ENCODE data around the gene RNF214.

The RNF214 gene

GRCh38 chr11:117217141-117218084 lies 15.1 kb upstream of the RNF214 start:
- DNase-seq: no peak

DNA sequence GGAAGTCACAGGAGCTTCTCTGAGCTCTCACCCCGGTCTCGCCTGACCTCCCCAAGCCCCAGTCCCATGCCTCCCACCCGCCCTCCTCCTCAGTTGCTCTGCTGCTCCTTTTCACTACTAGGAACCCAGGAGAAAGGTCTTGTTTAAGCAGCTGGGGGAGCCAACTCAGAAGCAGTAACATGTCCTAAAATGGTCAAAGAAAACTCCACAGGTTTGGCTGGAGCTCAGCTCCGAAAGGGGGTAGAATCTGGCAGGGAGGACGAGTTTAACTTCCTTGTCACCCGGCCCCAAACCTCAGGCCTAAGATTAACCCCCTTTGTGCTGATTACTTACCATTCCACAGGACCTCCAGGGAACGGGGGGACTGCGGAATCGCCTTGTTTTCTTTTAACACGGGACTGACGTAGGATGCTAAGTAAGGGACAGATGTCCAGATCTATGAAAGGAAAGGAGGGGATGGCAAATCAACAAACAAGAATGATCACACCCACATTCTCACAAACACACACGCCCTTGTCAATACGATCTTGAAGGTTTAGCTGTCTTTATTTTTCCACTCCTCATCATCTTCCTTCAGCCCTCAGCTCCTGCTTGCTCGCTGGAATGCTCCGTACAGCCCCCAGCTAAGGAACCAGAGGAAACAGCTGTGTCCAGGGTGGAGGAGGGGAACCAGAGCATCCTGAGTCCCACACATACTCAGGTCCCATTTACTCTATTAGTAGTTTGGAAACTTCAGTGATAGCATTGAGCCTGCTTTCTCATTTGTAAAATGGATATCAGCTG lies 14.1 kb upstream of the RNF214 start:
- no peak for DNase-seq

DNA sequence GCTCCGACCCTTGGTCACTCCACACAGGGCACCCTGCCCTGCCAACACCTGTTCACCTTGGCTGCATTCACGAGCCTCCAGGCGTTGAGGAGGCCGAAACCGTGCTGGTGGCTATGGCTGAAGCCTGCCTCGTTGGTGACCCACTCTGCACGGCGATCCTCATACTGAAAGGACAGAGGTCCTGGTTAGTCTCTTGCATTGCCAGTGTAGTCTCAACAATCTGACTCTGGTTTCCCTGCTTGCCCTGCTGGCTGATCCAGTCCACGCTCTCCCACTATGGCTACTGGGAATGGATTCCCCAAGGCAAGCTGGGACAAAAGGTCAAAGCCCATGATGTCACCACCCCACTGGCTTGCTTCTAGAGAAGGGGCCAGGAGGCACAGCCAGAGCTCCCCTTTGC lies 13.5 kb upstream of the RNF214 start:
- no peak for DNase-seq

GRCh38 chr11:117219455-117219854 lies 13.0 kb upstream of the RNF214 start:
- no peak for DNase-seq

DNA sequence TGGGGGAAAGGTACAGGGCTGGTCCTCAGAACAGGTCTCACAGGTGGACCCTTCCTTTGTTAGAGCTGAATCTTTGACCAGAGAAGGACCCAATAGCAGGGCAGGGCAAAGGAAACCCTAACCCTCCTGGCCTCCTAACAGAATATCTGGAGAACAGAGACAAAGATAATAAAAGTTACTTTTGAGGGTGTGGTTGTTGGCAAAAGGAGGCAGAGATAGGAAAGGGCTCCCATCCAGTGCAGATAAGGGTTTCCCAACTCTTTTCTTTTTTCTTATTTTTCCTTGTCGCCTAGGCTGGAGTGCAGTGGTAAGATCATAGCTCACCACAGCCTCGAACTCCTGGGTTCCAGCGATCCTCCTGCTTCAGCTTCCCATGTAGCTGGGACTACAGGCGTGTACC lies 12.5 kb upstream of the RNF214 start:
- no peak for DNase-seq

DNA sequence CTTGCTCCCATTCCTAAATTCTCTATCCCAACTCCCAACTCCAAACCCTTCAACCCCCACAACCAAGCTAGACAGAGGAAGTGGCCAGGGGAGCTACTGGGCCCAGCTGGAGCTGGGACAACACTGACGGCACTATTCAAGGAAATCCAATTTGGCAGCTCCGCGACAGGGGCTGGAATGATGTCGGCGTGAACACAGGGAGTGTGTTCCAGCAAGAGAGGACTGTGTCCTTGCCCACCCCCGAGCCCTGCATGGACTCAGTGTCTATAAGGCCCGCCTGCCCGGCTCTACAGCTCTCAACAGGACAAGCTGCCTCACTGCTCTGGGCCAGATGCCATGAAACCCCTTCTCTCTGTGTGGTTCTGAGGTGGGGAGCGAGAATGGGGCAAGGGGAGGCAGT lies 11.9 kb upstream of the RNF214 start:
- no peak for DNase-seq

DNA sequence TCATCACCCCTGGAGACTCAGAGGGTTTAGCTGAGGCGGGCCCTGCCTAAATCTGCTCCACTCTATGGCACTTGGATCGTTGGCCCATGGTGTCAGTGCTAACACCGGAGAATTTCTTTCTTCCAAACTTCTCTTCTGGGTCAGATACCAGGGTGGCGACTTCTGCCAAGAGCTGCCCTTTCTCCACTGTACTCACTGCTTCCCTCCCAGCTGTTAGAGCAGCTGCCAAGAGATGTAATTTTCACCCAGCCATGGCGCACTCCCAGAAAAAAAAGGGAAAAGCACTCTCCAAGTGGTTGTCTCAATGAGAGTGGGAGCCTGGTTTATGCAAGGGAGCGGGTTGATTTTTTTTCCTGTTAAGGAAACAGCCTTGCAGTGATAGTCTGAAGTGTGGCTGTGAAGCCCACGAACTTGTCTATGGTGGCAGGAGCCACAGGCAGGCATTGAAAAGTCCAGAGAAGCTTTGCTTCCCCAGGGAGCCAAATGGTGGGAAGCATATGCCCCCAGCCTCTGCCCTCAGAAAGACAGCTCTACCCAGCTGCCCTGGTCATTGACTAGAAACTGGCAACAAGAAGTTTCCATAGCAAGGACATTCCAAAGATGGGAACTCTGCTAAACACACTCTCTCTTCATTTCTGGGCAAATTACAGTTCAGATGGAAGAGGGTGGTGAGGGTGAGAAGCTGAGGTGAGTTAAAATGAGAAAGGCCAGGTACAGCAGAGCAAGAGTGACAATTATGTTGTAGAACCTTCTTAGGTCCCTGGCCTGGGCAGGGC lies 11.3 kb upstream of the RNF214 start:
- DNase-seq: no peak

DNA sequence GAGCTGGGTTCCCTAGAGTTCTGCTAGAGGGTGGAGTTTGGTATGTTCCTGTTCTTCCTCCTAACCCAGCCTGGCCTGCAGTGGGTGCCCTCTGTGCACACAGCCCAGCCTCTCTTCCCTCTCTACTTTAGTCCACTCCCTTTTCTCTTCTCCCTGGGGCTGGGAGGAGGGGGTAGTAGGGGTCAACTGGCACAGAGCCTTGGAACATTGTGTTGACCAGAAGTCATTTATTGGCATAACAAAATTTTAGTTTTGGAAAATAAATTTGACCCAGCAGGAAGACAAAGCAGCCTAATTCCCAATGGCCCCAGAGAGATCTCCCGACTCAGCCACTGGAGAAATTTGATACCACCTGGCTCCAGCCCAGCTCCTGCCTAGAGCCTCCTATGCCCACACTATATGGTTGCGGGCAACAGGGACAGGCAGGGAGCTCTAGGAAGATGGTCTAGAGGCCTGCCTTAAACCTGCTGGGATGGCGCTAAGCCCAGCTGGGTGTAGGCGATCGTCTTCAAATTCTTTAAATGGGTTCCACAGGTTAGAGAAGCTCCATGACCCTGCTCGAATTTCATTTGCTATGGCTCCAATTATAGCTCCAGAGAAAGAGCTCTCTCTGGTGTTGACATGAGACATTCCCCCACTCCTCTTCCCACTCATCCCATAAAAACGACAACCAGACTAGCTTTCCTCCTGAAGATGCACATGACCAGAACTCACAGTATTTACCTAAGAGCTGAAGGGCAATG lies 10.5 kb upstream of the RNF214 start:
- no peak for DNase-seq

- no peak for DNase-seq
These were observed 9.3 kb upstream of the RNF214 start for GRCh38 chr11:117222991-117223740.

DNA sequence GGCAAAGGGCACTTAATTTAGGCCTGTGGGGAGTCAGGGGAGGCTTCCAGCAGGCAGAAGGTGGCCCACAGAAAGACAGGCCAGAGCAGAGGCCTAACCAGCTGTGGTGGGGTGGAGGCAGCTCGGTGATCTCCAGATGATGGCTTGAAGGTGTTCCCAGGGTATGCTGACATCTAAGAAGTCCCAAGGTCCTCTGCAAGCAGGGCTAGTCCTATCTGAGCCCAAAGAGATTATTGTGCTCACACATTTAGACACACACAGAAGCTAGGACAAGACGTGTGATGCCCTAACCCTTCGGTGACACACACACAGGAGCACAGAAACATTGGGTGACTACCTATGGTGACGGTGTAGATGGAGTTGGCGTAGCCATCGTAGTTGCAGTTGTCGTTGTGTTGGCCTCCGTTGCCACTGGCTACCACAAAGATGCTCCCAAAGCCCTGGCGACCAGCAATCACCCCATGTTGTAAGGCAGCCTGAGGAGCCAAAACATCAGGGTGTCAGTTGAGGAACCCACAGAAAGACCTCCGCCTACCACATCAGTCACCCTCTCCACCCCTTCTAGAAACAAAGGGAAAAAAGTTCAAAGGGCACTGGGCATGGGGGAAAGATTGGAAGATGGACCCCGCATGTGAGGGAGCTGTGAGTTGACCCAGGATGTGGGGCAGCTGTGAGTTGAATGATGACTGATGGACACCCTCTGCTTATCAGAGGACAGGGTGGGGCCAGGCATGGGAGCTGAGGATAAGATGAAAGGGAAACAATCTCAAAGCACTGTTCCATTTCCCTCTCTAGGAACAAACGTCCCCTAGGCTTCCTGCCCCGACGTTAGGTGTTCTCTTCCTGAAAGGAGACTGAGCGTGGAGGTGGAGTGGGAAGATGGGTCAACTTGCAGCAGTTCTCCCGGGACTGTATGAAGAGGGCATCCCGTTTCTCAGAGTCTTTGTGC lies 8.5 kb upstream of the RNF214 start:
- DNase-seq: no peak

DNA sequence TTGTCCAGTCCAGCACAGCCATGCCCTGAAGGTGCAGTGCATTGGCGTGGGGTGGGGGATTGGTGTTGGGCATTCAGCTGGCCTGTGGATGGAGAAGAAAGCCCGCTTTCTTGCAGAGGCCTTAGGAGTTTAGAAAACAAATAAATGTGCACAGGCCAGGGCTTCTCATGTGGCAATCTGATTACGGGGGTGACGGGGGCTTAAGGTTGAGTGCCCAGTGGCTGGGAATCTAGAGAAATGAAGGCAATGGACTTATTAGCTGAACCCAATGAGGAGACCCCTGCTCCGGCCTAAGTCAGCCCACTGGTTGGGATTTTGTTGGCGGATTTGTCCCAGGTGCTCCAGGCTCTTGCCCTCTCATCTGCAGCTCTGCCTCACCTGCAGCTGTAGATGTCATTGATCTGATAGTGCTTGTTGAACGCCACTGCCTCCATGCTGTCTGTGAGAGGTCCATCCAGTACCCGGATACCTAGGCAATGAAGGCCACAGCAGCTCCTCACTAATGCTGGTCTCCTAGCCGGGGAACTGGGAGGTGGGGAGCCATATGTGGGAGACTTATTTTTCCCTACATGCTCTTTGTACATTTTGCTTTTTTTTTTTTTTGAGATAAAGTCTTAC lies 6.8 kb upstream of the RNF214 start:
- DNase-seq: no peak

DNA sequence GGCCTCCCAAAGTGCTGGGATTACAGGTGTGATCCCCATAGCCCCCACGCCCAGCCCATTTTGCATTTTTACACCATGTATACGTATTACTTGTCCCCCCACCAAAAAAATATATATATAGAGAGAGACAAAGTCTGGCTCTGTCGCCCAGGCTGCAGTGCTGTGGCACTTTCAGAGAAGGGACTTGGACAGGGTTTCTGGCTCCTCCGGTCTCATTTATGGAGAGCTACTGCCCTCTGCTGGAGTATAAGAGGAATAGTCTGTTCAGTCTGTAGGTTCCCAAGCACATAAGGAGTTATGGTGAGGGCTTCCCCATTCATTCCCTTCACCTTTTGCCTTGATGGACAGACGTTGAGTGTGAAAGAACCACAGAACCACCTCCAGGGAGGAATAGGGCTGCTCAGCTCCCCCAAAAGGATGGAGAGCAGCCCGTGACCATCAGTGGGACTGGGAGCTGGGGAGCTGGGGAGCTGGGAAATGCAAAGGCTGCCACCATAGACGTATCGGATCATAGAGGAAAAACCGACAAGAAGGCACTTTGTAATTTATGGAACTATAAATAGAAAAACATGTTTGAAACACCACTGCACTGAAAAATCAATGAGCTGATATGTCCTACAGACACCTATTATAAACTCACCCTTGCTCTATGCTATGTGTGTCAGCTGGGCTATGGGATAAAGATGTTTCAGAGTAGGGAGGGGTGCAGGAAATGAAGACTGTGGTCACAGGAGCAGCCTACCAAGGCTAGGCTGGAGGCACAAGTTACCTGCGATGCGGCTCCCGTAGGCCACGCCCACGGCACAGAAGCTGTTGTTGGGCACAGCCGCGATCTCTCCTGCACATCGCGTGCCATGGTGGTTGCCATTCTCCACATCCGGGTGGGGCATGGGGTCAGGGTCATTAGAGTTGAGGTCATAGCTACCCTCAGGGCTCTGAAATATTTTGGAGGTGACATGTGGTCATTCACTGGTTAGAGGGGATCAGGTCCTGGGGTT lies 5.8 kb upstream of the RNF214 start:
- peak; percentile 35 for DNase-seq

DNA sequence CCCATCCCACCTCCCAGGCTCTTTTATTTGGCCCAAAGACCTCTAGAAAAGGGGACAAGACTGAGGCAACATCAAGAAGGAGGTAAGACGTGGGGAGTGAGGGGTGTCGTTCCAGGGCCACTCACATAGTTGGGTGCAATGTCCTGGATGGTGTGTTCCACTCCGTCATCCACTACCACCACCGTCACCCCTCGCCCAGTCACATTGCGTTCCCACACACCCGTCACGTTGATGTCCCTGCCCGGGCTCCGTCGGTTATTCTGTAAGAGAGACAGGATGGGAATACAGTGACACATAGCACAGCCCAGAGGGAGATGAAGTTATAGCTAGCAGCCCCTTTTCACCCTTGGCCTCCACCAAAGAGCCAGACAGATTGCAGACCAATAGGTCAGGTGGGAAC lies 4.4 kb upstream of the RNF214 start:
- DNase-seq: no peak

DNA sequence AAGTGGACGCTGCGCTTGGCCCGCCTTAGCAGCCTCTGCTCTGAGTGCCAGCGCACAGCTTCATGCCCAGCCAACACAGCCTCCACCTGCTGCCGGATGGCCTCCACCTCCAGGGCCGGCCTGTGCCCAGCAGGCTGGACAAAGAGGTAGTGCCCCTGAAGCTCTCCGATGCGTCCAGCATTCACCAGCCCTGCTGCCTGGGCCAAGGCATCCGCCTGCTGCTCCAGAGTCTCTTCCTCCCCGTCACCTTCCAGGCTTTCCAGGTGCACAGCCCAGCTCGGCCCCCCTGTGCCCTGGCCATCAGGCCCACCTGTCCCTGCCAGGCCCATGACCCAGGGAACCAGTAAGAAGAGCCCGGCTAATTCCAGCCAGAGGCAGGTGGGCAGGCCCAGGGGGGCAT lies 3.1 kb upstream of the RNF214 start:
- no peak for DNase-seq

GRCh38 chr11:117229931-117230285 lies 2.6 kb upstream of the RNF214 start:
- no peak for DNase-seq

DNA sequence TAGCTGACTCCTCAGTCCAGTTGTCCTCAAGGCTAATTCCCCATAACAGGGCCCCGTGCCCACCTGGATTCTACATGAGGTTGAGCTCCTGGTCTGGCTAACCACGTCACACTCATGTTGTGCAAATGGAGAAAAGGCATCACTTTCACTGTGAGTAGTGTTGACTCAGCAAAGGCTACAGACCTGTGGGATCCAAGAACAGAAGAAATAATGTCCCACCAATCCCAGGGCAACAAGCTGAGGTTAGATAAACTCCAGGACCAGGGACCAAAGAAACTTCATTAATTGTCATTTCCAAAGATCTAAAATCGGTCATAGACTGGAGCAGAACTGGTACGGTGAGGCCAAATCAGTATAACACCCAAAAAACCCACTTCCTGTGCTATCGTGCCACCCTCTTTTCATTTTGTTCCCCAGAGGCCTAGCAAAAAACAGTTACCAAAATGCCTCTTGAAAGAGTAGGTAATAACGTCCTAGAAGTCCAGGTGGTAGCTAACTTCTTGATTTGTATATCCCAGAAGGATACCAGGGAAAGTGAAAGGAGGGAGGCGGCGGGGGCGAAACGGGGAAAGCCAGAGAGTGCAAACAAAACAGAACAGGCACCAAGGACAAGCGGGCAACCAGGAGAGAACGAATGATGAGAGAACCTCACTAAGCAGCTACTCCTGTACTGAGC lies 2.0 kb upstream of the RNF214 start:
- peak; percentile 32 for DNase-seq

GRCh38 chr11:117230999-117231841 lies 1.3 kb upstream of the RNF214 start:
- no peak for DNase-seq

GRCh38 chr11:117231842-117232091 lies 704 bp upstream of the RNF214 start, which contains the start of gene PCSK7:
PCSK7 (minus strand) TSS chr11:117232073; CDS start chr11:117229844, 2,229 bp downstream.
- DNase-seq: no peak
